CD1c-positive myeloid dendritic cell (primary cell): Measurements from ENCODE around the gene TOX2.

Experiments
- DNase-seq: peaks from one replicate; pipeline ENCODE4 v3.0.0-alpha.2; 2016; ENCODE audit errors: extremely low spot score

Gene TOX2

GRCh38 chr20:44075191-44075949, 160.7 kb downstream of the TOX2 start:
- peak; percentile 48 for DNase-seq

GRCh38 chr20:44075950-44076232, 161.2 kb downstream of the TOX2 start:
- no peak for DNase-seq

GRCh38 chr20:44079291-44079690, 164.6 kb downstream of the TOX2 start:
- no peak for DNase-seq

- DNase-seq, result no peak
These were observed 165.4 kb downstream of the TOX2 start for GRCh38 chr20:44080064-44080463.

GRCh38 chr20:44080646-44081267, 166.1 kb downstream of the TOX2 start:
- DNase-seq, result peak; percentile 89

- no peak for DNase-seq
These were observed 166.8 kb downstream of the TOX2 start for GRCh38 chr20:44081476-44081875.

GRCh38 chr20:44081888-44082287, 167.2 kb downstream of the TOX2 start:
- no peak for DNase-seq

GRCh38 chr20:44083220-44083933, 168.7 kb downstream of the TOX2 start:
- no peak for DNase-seq

- no peak for DNase-seq
These were observed 169.8 kb downstream of the TOX2 start for GRCh38 chr20:44084439-44084838.

GRCh38 chr20:44084891-44085290, 170.2 kb downstream of the TOX2 start:
- no peak for DNase-seq

GRCh38 chr20:44085616-44086434, 171.2 kb downstream of the TOX2 start:
- DNase-seq, result no peak

- DNase-seq, result no peak
These were observed 172.6 kb downstream of the TOX2 start for GRCh38 chr20:44087051-44087856.

- DNase-seq, result no peak
These were observed 173.1 kb downstream of the TOX2 start for GRCh38 chr20:44087857-44088120.

- peak; percentile 26 for DNase-seq
These were observed 175.5 kb downstream of the TOX2 start for GRCh38 chr20:44089987-44090674.

- no peak for DNase-seq
These were observed 176.4 kb downstream of the TOX2 start for GRCh38 chr20:44091026-44091425.

- peak; percentile 51 for DNase-seq
These were observed 178.0 kb downstream of the TOX2 start for GRCh38 chr20:44092551-44093248.

- DNase-seq, result no peak
These were observed 178.6 kb downstream of the TOX2 start for GRCh38 chr20:44093249-44093582.

GRCh38 chr20:44095831-44096230, 181.2 kb downstream of the TOX2 start:
- DNase-seq, result no peak

GRCh38 chr20:44097521-44098255, 183.0 kb downstream of the TOX2 start:
- DNase-seq, result no peak

- no peak for DNase-seq
These were observed 183.6 kb downstream of the TOX2 start for GRCh38 chr20:44098256-44098630.
